NCI-H128 (cell line): ENCODE results near the gene CFAP70.
A peak's percentile ranks its signal among the peaks of the same experiment; 100 is the strongest.
"Not testable (repeated sequence)": the region's sequence is repeated elsewhere in the genome, so short reads cannot be mapped to it uniquely, and the experiment has no call there.

Experiments
- DNase-seq: peaks from one replicate; lab custom pipeline; 2025; ENCODE audit not compliant: unreplicated experiment; lab: John Stamatoyannopoulos, UW

The CFAP70 gene

DNA sequence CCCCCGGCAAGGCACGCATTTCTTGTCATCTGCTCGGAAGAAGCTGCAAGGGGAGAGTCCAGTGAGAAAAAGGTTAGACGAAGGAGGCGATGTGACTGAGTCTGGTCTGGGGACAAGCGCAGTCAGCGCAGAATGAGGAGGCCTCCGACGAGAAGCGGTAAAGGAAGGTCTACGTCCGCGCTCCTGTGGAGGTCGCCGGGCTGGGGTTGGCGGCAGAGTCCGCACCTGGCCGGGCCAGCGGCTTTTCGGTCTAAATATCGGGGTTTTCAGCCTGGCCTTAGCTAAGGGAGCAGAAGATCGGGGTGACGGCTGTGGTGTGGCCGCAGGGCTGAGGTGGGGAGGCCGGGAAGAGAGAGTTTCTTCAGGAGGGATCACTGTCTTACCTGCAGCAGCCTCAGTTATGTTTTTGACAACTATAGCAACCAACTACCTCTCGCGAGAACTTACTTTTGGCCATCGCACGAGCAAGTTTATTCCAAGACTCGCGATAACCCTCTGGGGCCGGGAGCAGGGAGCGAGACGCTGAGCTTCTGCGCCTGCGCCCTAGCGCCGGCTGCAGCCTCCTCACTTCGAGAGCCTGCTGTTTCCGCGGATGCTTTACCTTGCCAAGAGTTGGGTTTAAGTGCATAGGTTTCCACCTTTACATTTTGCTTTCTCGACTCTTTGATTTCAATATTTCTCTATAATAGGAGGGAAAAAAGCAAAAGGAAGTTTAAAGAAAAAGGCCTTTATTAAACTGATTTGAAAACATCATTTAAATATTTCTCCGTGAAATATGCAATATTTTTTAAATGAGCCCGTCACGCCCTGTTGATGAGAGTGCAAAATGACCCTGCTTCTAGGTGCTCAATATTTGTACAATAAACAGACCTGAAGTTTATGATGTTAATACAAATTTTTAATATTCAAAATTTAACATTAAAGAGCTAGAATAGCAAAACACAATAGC lies at the start of gene CFAP70:
TSS of gene CFAP70 (minus strand) at position 534 of the 949 bp plus-strand sequence. CDS start 4,068 bp downstream, outside the sequence.
- DNase-seq = peak; percentile 90

GRCh38 chr10:73408061-73408460 lies 49.4 kb upstream of the CFAP70 start:
- DNase-seq = no peak

- no peak for DNase-seq
Measured at GRCh38 chr10:73407495-73407894, 48.8 kb upstream of the CFAP70 start.

GRCh38 chr10:73406846-73407245 lies 48.2 kb upstream of the CFAP70 start:
- DNase-seq = no peak

GRCh38 chr10:73405556-73405955 lies 46.9 kb upstream of the CFAP70 start:
- DNase-seq = no peak

DNA sequence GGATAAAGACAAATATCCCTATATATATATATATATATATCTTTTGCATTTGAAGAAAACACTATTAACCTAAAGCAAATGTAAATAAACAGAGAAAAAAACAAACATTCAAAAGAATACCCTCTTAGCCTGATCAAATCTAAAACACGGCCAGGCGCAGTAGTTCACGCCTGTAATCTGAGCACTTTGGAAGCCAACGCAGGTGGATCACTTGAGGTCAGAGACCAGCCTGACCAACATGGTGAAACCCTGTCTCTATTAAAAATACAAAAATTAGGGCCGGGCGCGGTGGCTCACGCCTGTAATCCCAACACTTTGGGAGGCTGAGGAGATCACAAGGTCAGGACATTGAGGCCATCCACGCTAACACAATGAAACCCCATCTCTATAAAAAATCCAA lies 46.0 kb upstream of the CFAP70 start:
- DNase-seq = no peak

DNA sequence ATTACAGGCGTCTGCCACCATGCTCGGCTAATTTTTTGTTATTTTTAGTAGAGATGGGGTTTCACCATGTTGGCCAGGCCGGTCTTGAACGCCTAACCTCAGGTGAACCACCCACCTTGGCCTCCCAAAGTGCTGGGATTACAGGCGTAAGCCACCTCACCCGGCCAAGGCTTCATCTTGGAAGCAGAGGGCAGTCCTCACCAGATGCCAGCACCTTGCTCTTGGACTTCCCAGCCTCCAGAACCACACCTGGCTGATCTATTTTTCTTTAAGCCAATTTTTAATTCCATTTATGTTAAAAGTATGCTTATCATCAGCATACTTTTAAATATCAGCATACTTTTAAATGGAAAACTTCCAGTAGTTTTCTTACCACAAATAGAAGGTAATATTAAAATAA lies 43.0 kb upstream of the CFAP70 start:
- DNase-seq = no peak

GRCh38 chr10:73399063-73399462 lies 40.4 kb upstream of the CFAP70 start:
- DNase-seq = no peak

GRCh38 chr10:73398024-73398423 lies 39.4 kb upstream of the CFAP70 start:
- DNase-seq = no peak

DNA sequence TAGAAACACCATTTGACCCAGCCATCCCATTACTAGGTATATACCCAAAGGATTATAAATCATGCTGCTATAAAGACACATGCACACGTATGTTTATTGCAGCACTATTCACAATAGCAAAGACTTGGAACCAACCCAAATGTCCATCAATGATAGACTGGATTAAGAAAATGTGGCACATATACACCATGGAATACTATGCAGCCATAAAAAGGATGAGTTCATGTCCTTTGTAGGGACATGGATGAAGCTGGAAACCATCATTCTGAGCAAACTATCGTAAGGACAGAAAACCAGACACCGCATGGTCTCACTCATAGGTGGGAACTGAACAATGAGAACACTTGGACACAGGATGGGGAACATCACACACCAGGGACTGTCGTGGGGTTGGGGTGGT lies 35.7 kb upstream of the CFAP70 start:
- DNase-seq = not testable (repeated sequence)

- no peak for DNase-seq
Measured at GRCh38 chr10:73388228-73388627, 29.6 kb upstream of the CFAP70 start.

- no peak for DNase-seq
Measured at GRCh38 chr10:73386583-73386982, 27.9 kb upstream of the CFAP70 start.

GRCh38 chr10:73379064-73379748 lies 20.5 kb upstream of the CFAP70 start:
- DNase-seq = no peak

DNA sequence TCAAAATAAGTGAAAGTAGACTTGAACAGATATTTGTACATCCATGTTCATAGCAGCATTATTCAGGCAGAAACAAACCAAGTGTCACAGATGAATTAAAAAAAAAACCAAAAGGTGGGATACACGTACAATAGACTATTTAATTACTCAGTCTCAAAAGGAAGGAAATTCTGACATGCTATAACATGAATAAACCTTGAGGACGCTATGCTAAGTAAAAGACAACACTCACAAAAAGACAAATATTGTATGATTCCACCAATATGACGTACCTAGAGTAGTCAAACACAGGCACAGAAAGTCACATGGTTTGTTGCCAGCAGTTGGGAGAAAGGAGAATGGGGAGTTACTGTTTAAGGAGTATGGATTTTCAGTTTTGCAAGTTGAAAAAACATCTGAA lies 18.0 kb upstream of the CFAP70 start:
- DNase-seq = no peak

DNA sequence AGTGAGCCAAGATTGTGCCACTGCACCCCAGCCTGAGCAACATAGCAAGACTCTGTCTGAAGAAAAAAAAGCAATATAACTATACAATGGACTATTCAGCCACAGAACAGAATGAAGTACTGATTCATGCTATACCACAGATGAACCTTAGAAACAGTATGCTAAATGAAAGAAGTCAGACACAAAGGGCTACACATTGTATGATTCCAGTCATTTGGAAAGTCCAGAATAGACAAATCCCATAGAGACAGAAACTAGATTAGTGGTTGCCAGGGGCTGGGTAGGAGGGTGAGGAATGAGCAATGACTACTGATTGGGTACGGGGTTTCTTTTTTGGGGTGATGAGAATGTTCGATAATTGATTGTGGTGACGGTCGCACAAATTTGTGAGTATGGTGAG lies 9.6 kb upstream of the CFAP70 start:
- DNase-seq = no peak

DNA sequence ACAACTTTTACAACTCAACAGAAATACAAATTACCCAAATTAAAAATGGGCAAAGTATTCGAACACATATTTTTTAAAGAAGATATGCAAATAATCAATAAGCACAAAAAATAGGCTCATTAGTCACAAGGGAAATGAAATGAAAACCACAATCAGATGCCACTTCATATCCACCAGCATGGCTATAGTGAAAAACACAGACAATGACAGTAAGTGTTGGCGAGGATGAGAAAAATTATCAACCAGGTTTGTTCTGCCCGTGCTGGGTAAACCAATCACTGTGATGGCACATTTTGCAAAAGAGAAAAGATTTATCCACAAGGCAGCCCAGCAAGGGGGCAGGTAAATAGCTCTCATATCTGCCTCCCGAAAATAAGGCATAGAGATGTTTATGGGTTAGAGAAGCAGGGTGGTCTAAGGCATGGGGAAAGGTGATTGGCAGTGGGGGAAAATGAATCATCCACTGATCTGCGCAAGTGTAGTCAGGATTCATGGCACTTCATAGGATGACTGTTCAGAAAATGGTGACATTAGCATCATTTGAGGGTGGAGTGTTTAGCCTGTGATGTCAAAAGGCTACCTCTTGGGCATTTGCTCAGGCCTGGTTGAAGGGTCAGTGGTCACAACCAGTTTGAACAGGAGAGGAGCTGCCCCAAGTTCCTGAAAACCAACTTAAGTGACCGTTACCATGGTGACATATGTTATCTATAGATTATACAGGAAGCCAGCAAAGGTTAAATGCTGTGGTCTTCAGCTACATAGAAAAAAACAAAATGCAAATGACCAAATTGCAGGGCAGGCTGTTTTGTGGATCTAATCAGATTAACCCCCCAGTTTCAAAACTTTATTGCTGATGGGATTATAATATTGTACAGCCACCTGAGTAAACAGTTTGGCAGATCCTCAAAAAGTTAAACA lies 8.0 kb upstream of the CFAP70 start:
- DNase-seq = no peak

DNA sequence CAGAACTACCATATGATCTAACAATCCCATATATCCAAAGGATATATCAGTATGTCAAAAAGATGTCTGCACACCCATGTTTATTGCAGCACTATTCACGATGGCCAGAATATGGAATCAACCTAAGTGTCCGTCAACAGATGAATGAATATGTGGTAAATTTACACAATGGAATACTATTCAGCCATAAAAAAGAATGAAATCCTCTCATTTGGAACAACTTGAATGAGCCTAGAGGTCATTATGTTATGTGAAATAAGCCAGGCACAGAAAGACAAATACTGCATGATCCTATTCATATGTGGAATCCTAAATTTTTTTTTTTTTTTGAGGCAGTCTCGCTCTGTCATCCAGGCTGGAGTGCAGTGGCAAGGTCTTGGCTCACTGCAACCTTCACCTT lies 6.3 kb upstream of the CFAP70 start:
- DNase-seq = no peak

DNA sequence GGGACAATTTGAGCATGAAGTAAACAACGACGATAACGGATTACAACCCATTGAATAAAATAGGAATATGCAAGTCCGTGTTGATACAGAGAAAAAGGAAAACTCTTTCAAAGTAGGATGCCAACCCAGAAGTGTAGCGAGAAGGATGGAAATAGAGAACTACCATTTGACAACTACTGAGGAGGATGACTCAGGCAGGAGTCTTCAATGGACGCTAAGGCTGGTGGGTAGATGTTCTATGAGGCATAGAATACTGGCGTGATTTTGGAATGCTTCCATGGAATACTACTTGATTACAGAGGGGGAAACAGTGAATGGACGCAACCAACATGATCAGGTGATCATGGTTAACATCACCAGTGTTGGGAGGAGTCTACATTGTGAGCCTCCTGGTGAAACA lies 828 bp upstream of the CFAP70 start:
- no peak for DNase-seq

GRCh38 chr10:73357821-73358220 lies 843 bp downstream of the CFAP70 start:
- no peak for DNase-seq

DNA sequence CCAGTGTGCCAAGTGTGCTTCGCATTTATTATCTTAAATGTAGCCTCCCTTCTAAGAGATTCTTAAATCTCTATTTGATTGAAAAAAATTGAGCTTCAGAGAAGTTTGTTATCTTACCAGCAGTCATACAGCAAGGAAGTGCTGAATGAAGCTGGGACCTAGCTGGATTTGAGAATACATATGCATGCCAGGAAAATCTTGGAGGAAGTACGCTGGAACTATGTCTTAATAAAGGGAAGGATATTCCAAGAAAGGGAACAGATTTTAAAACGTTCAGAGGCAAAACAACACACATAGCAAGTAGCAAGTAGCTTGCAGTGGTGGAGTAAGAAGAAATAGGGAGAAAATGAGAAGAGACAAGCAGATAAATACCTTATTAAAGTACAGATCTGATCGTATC lies 1.5 kb downstream of the CFAP70 start:
- DNase-seq = no peak

DNA sequence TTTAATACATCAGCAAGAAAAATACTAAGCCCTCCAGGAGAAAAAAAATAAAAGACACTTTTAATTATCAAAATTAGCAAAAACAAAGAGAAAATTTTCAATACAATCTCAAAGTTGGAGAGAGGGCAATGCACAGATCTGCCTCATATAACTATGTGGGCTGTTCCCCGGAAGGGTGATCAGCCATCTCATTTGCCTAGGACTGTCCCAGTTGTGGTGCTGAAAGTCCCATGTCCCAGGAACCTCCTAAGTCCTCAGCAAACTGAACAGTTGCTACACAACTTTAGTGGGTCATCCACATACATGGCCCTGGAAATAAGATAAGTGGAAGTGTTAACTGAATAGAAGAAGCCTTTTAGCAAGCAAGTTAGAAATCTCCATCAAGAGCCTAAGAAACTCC lies 14.4 kb downstream of the CFAP70 start:
- DNase-seq = no peak
